Peyer's patch (tissue), 4 donors: ENCODE data around the gene MASTL.

Experiments used
- CTCF ChIP-seq, 6 experiments: fragments of 450-650 bp in 4 of 6; fragments of 200-600 bp in 2 of 6; sonication (generic) in 1 of 6; IDR thresholded peaks; one replicate each; pipeline ENCODE4 v1.5.1; 2017 to 2019; ENCODE audit warnings: antibody characterized with exemption in 6 of 6, mild to moderate bottlenecking in 3 of 6, moderate library complexity in 1 of 6
- POLR2A ChIP-seq, 2 donors: fragments of 450-650 bp; IDR thresholded peaks; one replicate each; pipeline ENCODE4 v1.5.1; 2017; ENCODE audit warnings: antibody characterized with exemption in 2 of 2, mild to moderate bottlenecking in 2 of 2, moderate library complexity in 2 of 2

GRCh38 chr10:27203806-27204205 lies 48.7 kb downstream of the MASTL start:
- TF ChIP-seq CTCF (IDR thresholded peaks at IDR 0.05), result no peak
- no peak for TF ChIP-seq POLR2A (IDR thresholded peaks at IDR 0.05)
